OCI-LY1 (cell line): Measurements from ENCODE around the gene SEMA3B.

Experiments
- CTCF ChIP-seq: fragments of 200-600 bp; sonication (generic), shearing (Covaris generic); IDR thresholded peaks from 2 replicates; pipeline ENCODE4 v1.5.1; 2017; ENCODE audit warnings: mild to moderate bottlenecking, antibody characterized with exemption, low read length, moderate library complexity, mixed read lengths
- EZH2 ChIP-seq: fragments of 200-600 bp; sonication (generic), shearing (Covaris generic); IDR thresholded peaks from 2 replicates; pipeline ENCODE4 v1.8.0; 2017; ENCODE audit warnings: borderline replicate concordance, mixed run types, mild to moderate bottlenecking, antibody characterized with exemption, low read length, moderate library complexity, mixed read lengths

DNA sequence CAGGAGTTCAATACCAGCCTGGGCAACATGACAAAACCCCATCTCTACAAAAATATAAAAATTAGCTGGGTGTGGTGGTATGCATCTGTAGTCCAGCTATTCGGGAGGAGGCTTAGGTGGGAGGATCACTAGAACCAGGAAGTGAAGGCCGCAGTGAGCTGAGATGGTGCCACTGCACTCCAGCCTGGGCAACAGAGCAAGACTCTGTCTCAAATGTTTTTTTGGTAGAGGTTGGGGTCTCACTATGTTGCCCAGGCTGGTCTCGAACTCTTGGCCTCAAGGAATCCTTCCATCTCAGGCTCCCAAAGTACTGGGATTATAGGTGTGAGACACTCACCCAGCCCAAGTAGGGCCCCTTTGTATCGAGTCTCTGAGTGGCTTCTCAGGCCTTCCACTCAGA is 25.1 kb downstream of the SEMA3B start:
- TF ChIP-seq CTCF (no peak), EZH2 (no peak)
